IMR-90 (cell line): ENCODE measurements around the gene QSOX2. TPM values are rescaled to one million over a fixed set of nuclear protein-coding genes. Genes with fewer than 3 reads are reported as not detected.

Source experiments
- ATAC-seq: fragments of 200-7000 bp; cut with Tn5 transposase; 2 replicates; pipeline ENCODE4 v1.9.1; 2020; ENCODE audit warnings: low read depth, mild to moderate bottlenecking, moderate library complexity
- BruUV-seq: library from RNA; stranded (reverse); fragments of 400-500 nt; replicated peaks from 2 replicates; lab custom pipeline; 2021; lab: Mats Ljungman, UMichigan
- CTCF ChIA-PET: fragments of 300-600 bp; formaldehyde crosslinking; extraction: SDS; loops from one replicate; lab custom pipeline; 2021; ENCODE audit warnings: antibody characterized with exemption; lab: Yijun Ruan, JAX
- POLR2A ChIA-PET: fragments of 300-600 bp; sonication (Branson Sonifier 250); formaldehyde crosslinking; loops from one replicate; lab custom pipeline; 2022; ENCODE audit warnings: antibody characterized with exemption; ENCODE audit not compliant: unreplicated experiment; lab: Charles Lee
- DNase-seq: peaks from one replicate; pipeline ENCODE4 v3.0.0; 2013
- H2AFZ ChIP-seq: replicated peaks from 2 replicates; pipeline ENCODE3; 2013; ENCODE audit warnings: low read length, mild to moderate bottlenecking; ENCODE audit not compliant: poor library complexity
- H2AK5ac ChIP-seq: 2 replicates; pipeline ENCODE4 v1.6.1; 2013; ENCODE audit warnings: low read depth, low read length, inconsistent platforms
- H2AK9ac ChIP-seq: replicated peaks from 2 replicates; pipeline ENCODE3; 2013; ENCODE audit warnings: mild to moderate bottlenecking, low read depth, low read length, moderate library complexity; ENCODE audit not compliant: poor library complexity
- H2BK120ac ChIP-seq: 2 replicates; pipeline ENCODE4 v1.6.1; 2013; ENCODE audit warnings: low read depth, low read length, inconsistent platforms
- H2BK15ac ChIP-seq: 3 replicates; pipeline ENCODE4 v1.6.1; 2013; ENCODE audit warnings: low read depth, low read length, inconsistent platforms
- H2BK20ac ChIP-seq: 2 replicates; pipeline ENCODE4 v1.6.1; 2013; ENCODE audit warnings: low read depth, mild to moderate bottlenecking, inconsistent platforms, low read length, moderate library complexity
- H2BK5ac ChIP-seq: 2 replicates; pipeline ENCODE4 v1.6.1; 2013; ENCODE audit warnings: mild to moderate bottlenecking, low read depth, low read length, inconsistent platforms; ENCODE audit not compliant: poor library complexity, severe bottlenecking
- H3K14ac ChIP-seq: replicated peaks from 2 replicates; pipeline ENCODE4 v1.6.1; 2013; ENCODE audit warnings: low read depth, low read length, inconsistent platforms
- H3K18ac ChIP-seq: 2 replicates; pipeline ENCODE4 v1.6.1; 2013; ENCODE audit warnings: low read depth, low read length, control low read depth
- H3K23ac ChIP-seq: 2 replicates; pipeline ENCODE4 v1.6.1; 2013; ENCODE audit warnings: low read depth, low read length, inconsistent platforms
- H3K27ac ChIP-seq: 2 replicates; pipeline ENCODE4 v1.5.1; 2013; ENCODE audit warnings: mild to moderate bottlenecking, control low read depth, low read length; ENCODE audit not compliant: insufficient read depth
- H3K27me3 ChIP-seq: 2 replicates; pipeline ENCODE4 v1.6.1; 2013; ENCODE audit warnings: low read length; ENCODE audit not compliant: control insufficient read depth, insufficient read depth
- H3K36me3 ChIP-seq: 2 replicates; pipeline ENCODE4 v1.6.1; 2013; ENCODE audit warnings: low read length, mixed read lengths; ENCODE audit not compliant: control insufficient read depth, insufficient read depth
- H3K4ac ChIP-seq: 2 replicates; pipeline ENCODE4 v1.6.1; 2013; ENCODE audit warnings: low read depth, low read length, inconsistent platforms
- H3K4me1 ChIP-seq: 2 replicates; pipeline ENCODE4 v1.6.1; 2013; ENCODE audit warnings: low read length, mixed read lengths; ENCODE audit not compliant: control insufficient read depth, insufficient read depth
- H3K4me2 ChIP-seq: 2 replicates; pipeline ENCODE4 v1.6.1; 2013; ENCODE audit warnings: low read depth, mild to moderate bottlenecking, control low read depth, low read length, moderate library complexity
- H3K4me3 ChIP-seq: 2 replicates; pipeline ENCODE4 v1.5.1; 2013; ENCODE audit warnings: low read depth, mild to moderate bottlenecking, control low read depth, low read length, moderate library complexity; ENCODE audit not compliant: insufficient read depth
- H3K56ac ChIP-seq: 2 replicates; pipeline ENCODE4 v1.6.1; 2013; ENCODE audit warnings: low read length, inconsistent platforms; ENCODE audit not compliant: insufficient read depth; ENCODE audit errors: extremely low read depth
- H3K79me1 ChIP-seq, 2 experiments: 2 replicates each; pipeline ENCODE4 v1.6.1; 2013; ENCODE audit warnings: low read length in 2 of 2, inconsistent platforms in 1 of 2, low read depth in 1 of 2
- H3K9ac ChIP-seq: 2 replicates; pipeline ENCODE4 v1.6.1; 2013; ENCODE audit warnings: low read depth, low read length, control low read depth
- H3K9me1 ChIP-seq: 2 replicates; pipeline ENCODE4 v1.6.1; 2013; ENCODE audit warnings: low read length, inconsistent platforms; ENCODE audit not compliant: insufficient read depth
- H3K9me3 ChIP-seq: 2 replicates; pipeline ENCODE4 v1.6.1; 2013; ENCODE audit warnings: low read length; ENCODE audit not compliant: control insufficient read depth, insufficient read depth
- H4K20me1 ChIP-seq: 2 replicates; pipeline ENCODE4 v1.6.1; 2013; ENCODE audit warnings: low read length, inconsistent platforms; ENCODE audit not compliant: insufficient read depth
- H4K5ac ChIP-seq: 2 replicates; pipeline ENCODE4 v1.6.1; 2013; ENCODE audit warnings: mild to moderate bottlenecking, low read depth, low read length, control low read depth
- H4K8ac ChIP-seq, 2 experiments: 2 replicates each; pipeline ENCODE4 v1.6.1; 2013; ENCODE audit warnings: low read depth in 2 of 2, low read length in 2 of 2, control low read depth in 1 of 2, inconsistent platforms in 1 of 2
- H4K91ac ChIP-seq: 2 replicates; pipeline ENCODE4 v1.6.1; 2013; ENCODE audit warnings: low read depth, low read length, inconsistent platforms; ENCODE audit not compliant: insufficient read depth
- BHLHE40 ChIP-seq: fragments of 150-350 bp; IDR thresholded peaks from 2 replicates; pipeline ENCODE4 v1.6.1; 2016; ENCODE audit warnings: mild to moderate bottlenecking, low read depth, low read length
- CEBPB ChIP-seq: IDR thresholded peaks from 2 replicates; pipeline ENCODE4 v1.6.1; 2012; ENCODE audit warnings: low read depth, low read length, improper control_type of control experiment
- MAFK ChIP-seq: IDR thresholded peaks from 2 replicates; pipeline ENCODE4 v1.6.1; 2012; ENCODE audit warnings: low read depth, low read length, improper control_type of control experiment
- MXI1 ChIP-seq: IDR thresholded peaks from 2 replicates; pipeline ENCODE4 v1.6.1; 2012; ENCODE audit warnings: low read depth, mild to moderate bottlenecking, low read length, moderate library complexity, borderline replicate concordance
- NFE2L2 ChIP-seq: fragments of 150-350 bp; IDR thresholded peaks from 2 replicates; pipeline ENCODE4 v1.6.1; 2016; ENCODE audit warnings: low read depth, mild to moderate bottlenecking, low read length
- RAD21 ChIP-seq: IDR thresholded peaks from 2 replicates; pipeline ENCODE4 v1.6.1; 2012; ENCODE audit warnings: low read length, improper control_type of control experiment
- RFX5 ChIP-seq: IDR thresholded peaks from 2 replicates; pipeline ENCODE4 v1.8.0; 2012; ENCODE audit warnings: low read depth, mild to moderate bottlenecking, low read length, moderate library complexity
- SMC3 ChIP-seq: fragments of 150-350 bp; IDR thresholded peaks from 2 replicates; pipeline ENCODE4 v1.6.1; 2016; ENCODE audit warnings: low read depth, mild to moderate bottlenecking, antibody characterized with exemption, low read length, moderate library complexity
- WGBS, 2 experiments: methylation state at CpG; one replicate each; pipeline versions ENCODE4 v1.1.5 to v1.1.7; 2013; ENCODE audit warnings: missing lambda C conversion rate in 2 of 2; ENCODE audit not compliant: insufficient read length in 1 of 2; ENCODE audit errors: extremely low coverage in 2 of 2; 5-methylcytosine and 5-hydroxymethylcytosine counted together
- dilution Hi-C: fragments of 300-500 bp; cut with HindIII; formaldehyde crosslinking; loops from one replicate; pipeline ENCODE4 v1.14.3; 2018; ENCODE audit warnings: low sequenced_read_pairs; ENCODE audit not compliant: unreplicated experiment
- in situ Hi-C: fragments of 300-500 bp; cut with MboI; formaldehyde crosslinking; loops from 3 replicates; pipeline ENCODE4 v1.14.3; 2019; ENCODE audit warnings: low sequenced_read_pairs, inconsistent platforms, mixed read lengths
- intact Hi-C: fragments of 100-400 bp; cut with micrococcal nuclease; formaldehyde crosslinking; loops from 2 replicates; pipeline ENCODE4 v1.10.0; 2022
- polyA plus RNA-seq, 3 experiments: library from polyadenylated mRNA; depleted of rRNA; stranded (reverse); fragments of >200 nt; gene quantifications; 2 replicates each; pipeline ENCODE4 v1.2.3, GENCODE V29; 2012; ENCODE audit warnings: low replicate concordance in 1 of 3
- total RNA-seq: library from RNA; depleted of rRNA; stranded (reverse); fragments of >200 nt; gene quantifications from 2 replicates; pipeline ENCODE4 v1.2.3, GENCODE V29; 2012
- TF ChIP-seq, protein P1 (sequence below): fragments of 150-350 bp; IDR thresholded peaks from 2 replicates; pipeline ENCODE4 v1.6.1; 2017; ENCODE audit warnings: mild to moderate bottlenecking, antibody characterized with exemption, low read length, low read depth

Gene QSOX2
- total and polyA plus RNA-seq, 2 of the 4 experiments (the other 2 are of a cell fraction), result 5.9 to 12.9 TPM

DNA sequence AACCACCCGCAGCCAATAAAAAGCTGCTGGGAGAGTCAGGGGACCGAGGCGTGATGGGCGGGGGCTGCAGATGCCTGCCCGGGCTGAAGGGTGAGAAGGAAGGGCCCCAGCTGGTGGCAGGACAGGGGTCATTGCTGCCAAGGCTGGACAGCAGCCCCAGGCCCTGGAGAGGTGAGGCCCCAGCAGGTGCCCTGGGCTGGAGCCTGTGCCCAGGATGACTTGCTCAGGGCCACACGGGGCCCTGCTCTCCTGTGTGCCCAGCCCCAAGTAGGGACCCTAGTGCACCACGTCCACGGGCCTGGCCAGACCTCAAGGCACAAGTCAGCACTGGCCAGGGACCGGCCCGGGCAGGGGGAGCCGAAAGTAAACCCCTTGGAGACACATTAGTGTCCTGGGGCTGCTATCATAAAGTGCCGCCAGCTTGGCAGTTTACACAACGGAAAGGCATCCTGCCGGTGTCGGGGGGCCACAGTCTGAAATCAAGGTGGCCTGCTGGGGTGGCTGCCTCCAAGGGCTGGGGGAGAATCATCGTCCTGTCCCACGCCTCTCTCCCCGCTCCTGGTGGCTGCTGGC lies 62.7 kb downstream of the QSOX2 start:
- WGBS, 2 experiments, result 54% methylated on average over 7 of the region's 18 CpGs; no CpG with 5 or more reads in 1 of the 2 experiments
- H3K9me1 ChIP-seq, result no peaks in the 10 kb centered on the region
- dilution Hi-C loops, result no loop called here
- no peak overlapping the region for H3K4ac ChIP-seq
- no peak overlapping the region for H3K4me2 ChIP-seq
- in situ Hi-C loops, result no loop called here
- no peak overlapping the region for H4K5ac ChIP-seq
- no peak overlapping the region for H2AK9ac ChIP-seq
- no peaks in the 10 kb centered on the region for H3K9me3 ChIP-seq
- no peak for DNase-seq
- 0 out of 2 replicates have a peak, but pooled peaks cover 3% of the 10 kb centered on the region for H4K20me1 ChIP-seq
- no peak overlapping the region for H2AK5ac ChIP-seq
- H3K23ac ChIP-seq, result no peak overlapping the region
- peaks cover 64% of the 10 kb centered on the region for H3K27me3 ChIP-seq
- H4K91ac ChIP-seq, result no peak overlapping the region
- H3K4me1 ChIP-seq, result no peaks in the 10 kb centered on the region
- no peak for TF ChIP-seq MXI1
- no peak for TF ChIP-seq RAD21
- no peak for TF ChIP-seq BHLHE40
- no peak for TF ChIP-seq CEBPB
- TF ChIP-seq RFX5, result no peak
- TF ChIP-seq MAFK, result no peak
- no peak for TF ChIP-seq NFE2L2
- TF ChIP-seq, protein P1, sequence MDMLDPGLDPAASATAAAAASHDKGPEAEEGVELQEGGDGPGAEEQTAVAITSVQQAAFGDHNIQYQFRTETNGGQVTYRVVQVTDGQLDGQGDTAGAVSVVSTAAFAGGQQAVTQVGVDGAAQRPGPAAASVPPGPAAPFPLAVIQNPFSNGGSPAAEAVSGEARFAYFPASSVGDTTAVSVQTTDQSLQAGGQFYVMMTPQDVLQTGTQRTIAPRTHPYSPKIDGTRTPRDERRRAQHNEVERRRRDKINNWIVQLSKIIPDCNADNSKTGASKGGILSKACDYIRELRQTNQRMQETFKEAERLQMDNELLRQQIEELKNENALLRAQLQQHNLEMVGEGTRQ, result no peak
- TF ChIP-seq SMC3, result no peak
- no peak overlapping the region for H2BK15ac ChIP-seq
- H2BK5ac ChIP-seq, result no peak overlapping the region
- no peak overlapping the region for H2AFZ ChIP-seq
- no peak overlapping the region for H3K14ac ChIP-seq
- H2BK120ac ChIP-seq, result no peak overlapping the region
- CTCF ChIA-PET, result no interaction called here
- H2BK20ac ChIP-seq, result no peak overlapping the region
- H4K8ac ChIP-seq, result no peak overlapping the region
- BruUV-seq, result no TSS peak
- POLR2A ChIA-PET, result no interaction called here
- H3K79me1 ChIP-seq, result no peaks in the 10 kb centered on the region
- no peak overlapping the region for H3K27ac ChIP-seq
- H3K56ac ChIP-seq, result no peak overlapping the region
- no peak overlapping the region for H3K9ac ChIP-seq
- no peaks in the 10 kb centered on the region for H3K36me3 ChIP-seq
- no peak for ATAC-seq
- H3K4me3 ChIP-seq, result no peak overlapping the region
- no peak overlapping the region for H3K18ac ChIP-seq
- intact Hi-C loops, result no loop called here
